Loucy (cell line): ENCODE measurements around the gene DOCK9.

Experiments
- H2AFZ ChIP-seq: fragments of 200-600 bp; sonication (generic); 2 replicates; pipeline ENCODE4 v1.6.0; 2016; ENCODE audit warnings: antibody characterized with exemption, mild to moderate bottlenecking, low read length, moderate library complexity
- H3F3A ChIP-seq: fragments of 200-600 bp; 2 replicates; pipeline ENCODE4 v1.6.0; 2016; ENCODE audit warnings: antibody characterized with exemption, low read depth, mild to moderate bottlenecking
- H3K27me3 ChIP-seq: fragments of 200-600 bp; sonication (generic); 2 replicates; pipeline ENCODE4 v1.6.1; 2014; ENCODE audit warnings: low read length, mild to moderate bottlenecking; ENCODE audit not compliant: insufficient read depth, poor library complexity, severe bottlenecking
- H3K36me3 ChIP-seq: fragments of 200-600 bp; sonication (generic); 2 replicates; pipeline ENCODE4 v1.6.1; 2016; ENCODE audit warnings: low read length; ENCODE audit not compliant: insufficient read depth
- H3K4me1 ChIP-seq: fragments of 200-600 bp; sonication (generic); 2 replicates; pipeline ENCODE4 v1.5.1; 2014; ENCODE audit warnings: low read length, mild to moderate bottlenecking; ENCODE audit not compliant: insufficient read depth, poor library complexity, severe bottlenecking
- H3K4me2 ChIP-seq: fragments of 200-600 bp; sonication (generic); 2 replicates; pipeline ENCODE4 v1.6.0; 2014; ENCODE audit warnings: antibody characterized with exemption, low read length, low read depth, mild to moderate bottlenecking; ENCODE audit not compliant: poor library complexity, severe bottlenecking
- H3K4me3 ChIP-seq: fragments of 200-600 bp; sonication (generic); 2 replicates; pipeline ENCODE4 v1.5.1; 2014; ENCODE audit warnings: low read length, mild to moderate bottlenecking, mixed read lengths; ENCODE audit not compliant: poor library complexity, severe bottlenecking
- H3K79me2 ChIP-seq: fragments of 200-600 bp; sonication (generic); 2 replicates; pipeline ENCODE4 v1.6.1; 2014; ENCODE audit warnings: low read length; ENCODE audit not compliant: insufficient read depth
- H3K9ac ChIP-seq: fragments of 200-600 bp; sonication (generic); 2 replicates; pipeline ENCODE4 v1.6.0; 2014; ENCODE audit warnings: mild to moderate bottlenecking, low read depth, low read length, moderate library complexity; ENCODE audit not compliant: poor library complexity, severe bottlenecking
- H3K9me2 ChIP-seq: fragments of 200-600 bp; sonication (generic); replicated peaks from 2 replicates; pipeline ENCODE4 v1.6.1; 2016; ENCODE audit warnings: low read depth, low read length, mixed read lengths
- H3K9me3 ChIP-seq: fragments of 200-600 bp; sonication (generic); 2 replicates; pipeline ENCODE4 v1.6.1; 2014; ENCODE audit warnings: mild to moderate bottlenecking, antibody characterized with exemption, low read length, low read depth; ENCODE audit not compliant: insufficient read depth
- H4K20me1 ChIP-seq: fragments of 200-600 bp; sonication (generic); 2 replicates; pipeline ENCODE4 v1.6.0; 2014; ENCODE audit warnings: antibody characterized with exemption, low read length, mild to moderate bottlenecking; ENCODE audit not compliant: insufficient read depth, poor library complexity, severe bottlenecking
- CTCF ChIP-seq: fragments of 200-600 bp; sonication (generic); conservative IDR thresholded peaks from 2 replicates; pipeline ENCODE4 v1.5.1; 2014; ENCODE audit warnings: mild to moderate bottlenecking, antibody characterized with exemption, low read length
- EZH2phosphoT487 ChIP-seq: fragments of 200-600 bp; IDR thresholded peaks from 2 replicates; pipeline ENCODE4 v1.6.1; 2018; ENCODE audit warnings: antibody characterized with exemption, mild to moderate bottlenecking, moderate library complexity, borderline replicate concordance

DOCK9 gene

GRCh38 chr13:98937911-98938381 lies 39.9 kb downstream of the DOCK9 start:
- Histone ChIP-seq H3K4me3 (no peak overlapping the region), H3K36me3 (no peaks in the 10 kb centered on the region), H3K4me2 (no peak overlapping the region), H3K27me3 (no peaks in the 10 kb centered on the region), H3K9me2 (no peaks in the 10 kb centered on the region), H3K9ac (no peak overlapping the region), H3K9me3 (no peaks in the 10 kb centered on the region), H4K20me1 (no peaks in the 10 kb centered on the region), H3K79me2 (no peaks in the 10 kb centered on the region), H3F3A (no peaks in the 10 kb centered on the region), H3K4me1 (no peaks in the 10 kb centered on the region), H2AFZ (no peak overlapping the region)
- TF ChIP-seq CTCF, result no peak
- TF ChIP-seq EZH2phosphoT487, result no peak

- Histone ChIP-seq H4K20me1 (no peaks in the 10 kb centered on the region), H3K4me2 (no peak overlapping the region), H3K9ac (no peak overlapping the region), H3K4me3 (no peak overlapping the region), H3K9me3 (no peaks in the 10 kb centered on the region), H3K36me3 (no peaks in the 10 kb centered on the region), H3K79me2 (no peaks in the 10 kb centered on the region), H2AFZ (no peak overlapping the region), H3K4me1 (no peaks in the 10 kb centered on the region), H3K9me2 (no peaks in the 10 kb centered on the region), H3K27me3 (no peaks in the 10 kb centered on the region), H3F3A (no peaks in the 10 kb centered on the region)
- TF ChIP-seq CTCF, result no peak
- TF ChIP-seq EZH2phosphoT487, result no peak
Observed at GRCh38 chr13:98934243-98934642, 43.6 kb downstream of the DOCK9 start.

- Histone ChIP-seq H3K9me3 (no peaks in the 10 kb centered on the region), H3K27me3 (no peaks in the 10 kb centered on the region), H3K36me3 (no peaks in the 10 kb centered on the region), H3K79me2 (no peaks in the 10 kb centered on the region), H3K4me3 (no peak overlapping the region), H3K9me2 (no peaks in the 10 kb centered on the region), H4K20me1 (no peaks in the 10 kb centered on the region), H3K9ac (no peak overlapping the region), H3K4me2 (no peak overlapping the region), H3F3A (no peaks in the 10 kb centered on the region), H2AFZ (no peak overlapping the region), H3K4me1 (no peaks in the 10 kb centered on the region)
- TF ChIP-seq EZH2phosphoT487, result no peak
- TF ChIP-seq CTCF, result no peak
Observed at GRCh38 chr13:98930151-98930591, 47.7 kb downstream of the DOCK9 start.
